CD4-positive, alpha-beta T cell treated with Interleukin-15 for 1 hour (primary cell): ENCODE measurements around the gene CRIP3.

Source experiments
- DNase-seq: peaks from one replicate; pipeline ENCODE4 v3.0.0-alpha.2; 2020

Gene CRIP3

GRCh38 chr6:43271103-43271815 is 37.4 kb downstream of the CRIP3 start:
- peak; percentile 24 for DNase-seq

GRCh38 chr6:43269273-43270007 is 39.2 kb downstream of the CRIP3 start:
- DNase-seq = no peak

GRCh38 chr6:43268782-43269272 is 39.8 kb downstream of the CRIP3 start:
- DNase-seq = no peak

- no peak for DNase-seq
Measured at GRCh38 chr6:43268355-43268700, 40.3 kb downstream of the CRIP3 start.

GRCh38 chr6:43267619-43268354 is 40.8 kb downstream of the CRIP3 start:
- DNase-seq = no peak

GRCh38 chr6:43265564-43265963 is 43.1 kb downstream of the CRIP3 start:
- no peak for DNase-seq

GRCh38 chr6:43264599-43265145 is 44.0 kb downstream of the CRIP3 start:
- DNase-seq = no peak

GRCh38 chr6:43263314-43264178 is 45.1 kb downstream of the CRIP3 start:
- peak; percentile 80 for DNase-seq

- DNase-seq = no peak
Measured at GRCh38 chr6:43262780-43263313, 45.8 kb downstream of the CRIP3 start.

GRCh38 chr6:43262000-43262779 is 46.4 kb downstream of the CRIP3 start:
- DNase-seq = no peak

GRCh38 chr6:43261198-43261597 is 47.4 kb downstream of the CRIP3 start:
- no peak for DNase-seq

GRCh38 chr6:43260791-43261190 is 47.8 kb downstream of the CRIP3 start:
- no peak for DNase-seq

GRCh38 chr6:43258807-43259686 is 49.6 kb downstream of the CRIP3 start:
- DNase-seq = no peak

- no peak for DNase-seq
Measured at GRCh38 chr6:43258180-43258579, 50.4 kb downstream of the CRIP3 start.

- DNase-seq = no peak
Measured at GRCh38 chr6:43257367-43258145, 51.1 kb downstream of the CRIP3 start.

GRCh38 chr6:43256670-43257366 is 51.8 kb downstream of the CRIP3 start:
- no peak for DNase-seq
